Fibroblast of pulmonary artery (primary cell): Measurements from ENCODE around the gene MGLL.

ENCODE experiments used
- DNase-seq: peaks from one replicate; pipeline ENCODE4 v3.0.0-alpha.2; 2010; ENCODE audit warnings: low read depth
- H3K4me3 ChIP-seq: replicated peaks from 2 replicates; pipeline ENCODE4 v1.5.1; 2011; ENCODE audit warnings: low read depth, mild to moderate bottlenecking, control low read depth, low read length, moderate library complexity
- TF ChIP-seq, protein P1 (sequence below): IDR thresholded peaks from 2 replicates; pipeline ENCODE4 v1.5.1; 2011; ENCODE audit warnings: mild to moderate bottlenecking, control low read depth, low read length, inconsistent platforms; ENCODE audit errors: missing control alignments

Gene MGLL

GRCh38 chr3:127744875-127745274, 77.4 kb downstream of the MGLL start:
- TF ChIP-seq, protein P1, sequence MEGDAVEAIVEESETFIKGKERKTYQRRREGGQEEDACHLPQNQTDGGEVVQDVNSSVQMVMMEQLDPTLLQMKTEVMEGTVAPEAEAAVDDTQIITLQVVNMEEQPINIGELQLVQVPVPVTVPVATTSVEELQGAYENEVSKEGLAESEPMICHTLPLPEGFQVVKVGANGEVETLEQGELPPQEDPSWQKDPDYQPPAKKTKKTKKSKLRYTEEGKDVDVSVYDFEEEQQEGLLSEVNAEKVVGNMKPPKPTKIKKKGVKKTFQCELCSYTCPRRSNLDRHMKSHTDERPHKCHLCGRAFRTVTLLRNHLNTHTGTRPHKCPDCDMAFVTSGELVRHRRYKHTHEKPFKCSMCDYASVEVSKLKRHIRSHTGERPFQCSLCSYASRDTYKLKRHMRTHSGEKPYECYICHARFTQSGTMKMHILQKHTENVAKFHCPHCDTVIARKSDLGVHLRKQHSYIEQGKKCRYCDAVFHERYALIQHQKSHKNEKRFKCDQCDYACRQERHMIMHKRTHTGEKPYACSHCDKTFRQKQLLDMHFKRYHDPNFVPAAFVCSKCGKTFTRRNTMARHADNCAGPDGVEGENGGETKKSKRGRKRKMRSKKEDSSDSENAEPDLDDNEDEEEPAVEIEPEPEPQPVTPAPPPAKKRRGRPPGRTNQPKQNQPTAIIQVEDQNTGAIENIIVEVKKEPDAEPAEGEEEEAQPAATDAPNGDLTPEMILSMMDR = no peak
- H3K4me3 ChIP-seq = no peak overlapping the region
- DNase-seq = no peak

GRCh38 chr3:127744253-127744815, 78.0 kb downstream of the MGLL start:
- no peak overlapping the region for H3K4me3 ChIP-seq
- DNase-seq = no peak
- TF ChIP-seq, protein P1 = no peak

- DNase-seq = no peak
- H3K4me3 ChIP-seq = no peak overlapping the region
Observed at GRCh38 chr3:127743351-127744252, 78.7 kb downstream of the MGLL start.

DNA sequence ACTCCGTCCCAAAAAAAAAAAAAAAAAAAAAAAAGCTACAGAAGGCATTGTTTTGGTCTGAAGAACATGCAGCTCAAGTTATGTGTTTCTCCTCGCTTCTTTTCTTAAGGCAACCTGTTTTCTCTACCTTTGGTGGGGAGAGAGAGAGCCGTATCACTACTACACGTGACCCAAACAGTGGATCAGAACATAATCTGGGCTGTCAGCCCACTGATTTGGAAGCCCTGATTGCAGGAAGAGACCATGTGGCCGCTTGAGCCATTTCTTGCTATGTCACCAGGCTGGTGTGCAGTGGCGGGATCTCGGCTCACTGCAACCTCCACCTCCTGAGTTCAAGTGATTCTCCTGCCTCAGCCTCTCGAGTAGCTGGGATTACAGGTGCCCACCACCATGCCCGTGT, 79.7 kb downstream of the MGLL start:
- TF ChIP-seq, protein P1 = no peak
- H3K4me3 ChIP-seq = no peak overlapping the region
- DNase-seq = no peak

More at GRCh38 chr3:127743351-127744252, 78.7 kb downstream of the MGLL start:
- TF ChIP-seq, protein P1 = no peak

DNA sequence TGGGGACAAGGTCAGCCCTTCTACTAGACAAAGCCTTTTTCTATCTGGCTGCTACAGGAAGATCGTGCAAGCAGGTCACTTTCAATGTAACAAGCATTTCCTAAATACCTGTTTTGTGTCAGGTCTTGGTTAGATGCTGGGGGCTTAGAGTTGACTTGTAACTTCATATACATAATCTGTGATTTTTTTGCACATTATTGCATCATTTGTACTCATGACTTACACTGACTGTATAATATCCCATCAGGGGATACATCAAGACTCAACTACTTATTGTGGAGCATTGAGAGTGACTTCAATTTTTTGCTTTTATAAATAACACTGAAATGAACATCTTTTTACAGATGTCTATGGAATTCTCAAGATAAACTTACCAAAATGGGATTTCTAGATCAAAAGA, 80.6 kb downstream of the MGLL start:
- no peak for DNase-seq
- no peak overlapping the region for H3K4me3 ChIP-seq
- TF ChIP-seq, protein P1 = no peak

- DNase-seq = no peak
- TF ChIP-seq, protein P1 = no peak
- no peak overlapping the region for H3K4me3 ChIP-seq
Observed at GRCh38 chr3:127741246-127741645, 81.1 kb downstream of the MGLL start.
